ENCODE results near the gene CSMD2. TPM values are rescaled to one million over a fixed set of nuclear protein-coding genes. Genes with fewer than 3 reads are reported as not detected.

The CSMD2 gene
- total RNA-seq, 1 experiment from 2014 or later: 13.2 TPM

DNA sequence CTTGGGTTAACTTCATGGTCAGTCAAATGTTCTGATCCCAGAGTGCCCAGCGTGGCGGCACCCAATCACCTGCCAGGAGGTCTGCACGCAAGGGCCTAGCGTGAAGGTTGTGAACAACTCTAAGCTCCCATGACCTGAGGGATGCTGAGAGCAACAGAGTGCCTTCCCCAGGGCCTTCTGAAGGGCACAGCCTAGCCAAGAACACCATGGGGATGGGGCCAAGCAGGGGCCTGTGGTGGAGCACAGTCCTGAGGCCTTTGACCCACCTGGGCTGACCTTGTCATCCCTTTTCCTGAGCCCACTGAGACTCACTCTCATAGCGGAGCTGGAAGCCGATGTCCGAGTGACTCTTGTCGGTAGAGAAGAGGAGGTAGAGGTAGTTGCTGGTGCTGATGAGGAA lies 440.0 kb downstream of the CSMD2 start (continued):
- TF ChIP-seq ESRRA (CRISPR knock-in tag; IDR thresholded peaks at IDR 0.05; ENCODE audit: borderline replicate concordance): no peak
- TF ChIP-seq, protein P1, sequence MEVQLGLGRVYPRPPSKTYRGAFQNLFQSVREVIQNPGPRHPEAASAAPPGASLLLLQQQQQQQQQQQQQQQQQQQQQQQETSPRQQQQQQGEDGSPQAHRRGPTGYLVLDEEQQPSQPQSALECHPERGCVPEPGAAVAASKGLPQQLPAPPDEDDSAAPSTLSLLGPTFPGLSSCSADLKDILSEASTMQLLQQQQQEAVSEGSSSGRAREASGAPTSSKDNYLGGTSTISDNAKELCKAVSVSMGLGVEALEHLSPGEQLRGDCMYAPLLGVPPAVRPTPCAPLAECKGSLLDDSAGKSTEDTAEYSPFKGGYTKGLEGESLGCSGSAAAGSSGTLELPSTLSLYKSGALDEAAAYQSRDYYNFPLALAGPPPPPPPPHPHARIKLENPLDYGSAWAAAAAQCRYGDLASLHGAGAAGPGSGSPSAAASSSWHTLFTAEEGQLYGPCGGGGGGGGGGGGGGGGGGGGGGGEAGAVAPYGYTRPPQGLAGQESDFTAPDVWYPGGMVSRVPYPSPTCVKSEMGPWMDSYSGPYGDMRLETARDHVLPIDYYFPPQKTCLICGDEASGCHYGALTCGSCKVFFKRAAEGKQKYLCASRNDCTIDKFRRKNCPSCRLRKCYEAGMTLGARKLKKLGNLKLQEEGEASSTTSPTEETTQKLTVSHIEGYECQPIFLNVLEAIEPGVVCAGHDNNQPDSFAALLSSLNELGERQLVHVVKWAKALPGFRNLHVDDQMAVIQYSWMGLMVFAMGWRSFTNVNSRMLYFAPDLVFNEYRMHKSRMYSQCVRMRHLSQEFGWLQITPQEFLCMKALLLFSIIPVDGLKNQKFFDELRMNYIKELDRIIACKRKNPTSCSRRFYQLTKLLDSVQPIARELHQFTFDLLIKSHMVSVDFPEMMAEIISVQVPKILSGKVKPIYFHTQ (CRISPR knock-in tag; IDR thresholded peaks at IDR 0.05): no peak
- no peak for TF ChIP-seq SP1 (CRISPR knock-in tag; conservative IDR thresholded peaks at IDR 0.05)
- TF ChIP-seq TP53 (CRISPR knock-in tag; IDR thresholded peaks at IDR 0.05): no peak
- TF ChIP-seq, protein P2, sequence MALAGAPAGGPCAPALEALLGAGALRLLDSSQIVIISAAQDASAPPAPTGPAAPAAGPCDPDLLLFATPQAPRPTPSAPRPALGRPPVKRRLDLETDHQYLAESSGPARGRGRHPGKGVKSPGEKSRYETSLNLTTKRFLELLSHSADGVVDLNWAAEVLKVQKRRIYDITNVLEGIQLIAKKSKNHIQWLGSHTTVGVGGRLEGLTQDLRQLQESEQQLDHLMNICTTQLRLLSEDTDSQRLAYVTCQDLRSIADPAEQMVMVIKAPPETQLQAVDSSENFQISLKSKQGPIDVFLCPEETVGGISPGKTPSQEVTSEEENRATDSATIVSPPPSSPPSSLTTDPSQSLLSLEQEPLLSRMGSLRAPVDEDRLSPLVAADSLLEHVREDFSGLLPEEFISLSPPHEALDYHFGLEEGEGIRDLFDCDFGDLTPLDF (CRISPR knock-in tag; IDR thresholded peaks at IDR 0.05): no peak
- TF ChIP-seq ZNF317 (CRISPR knock-in tag; IDR thresholded peaks at IDR 0.05; ENCODE audit: borderline replicate concordance, low read depth): no peak

DNA sequence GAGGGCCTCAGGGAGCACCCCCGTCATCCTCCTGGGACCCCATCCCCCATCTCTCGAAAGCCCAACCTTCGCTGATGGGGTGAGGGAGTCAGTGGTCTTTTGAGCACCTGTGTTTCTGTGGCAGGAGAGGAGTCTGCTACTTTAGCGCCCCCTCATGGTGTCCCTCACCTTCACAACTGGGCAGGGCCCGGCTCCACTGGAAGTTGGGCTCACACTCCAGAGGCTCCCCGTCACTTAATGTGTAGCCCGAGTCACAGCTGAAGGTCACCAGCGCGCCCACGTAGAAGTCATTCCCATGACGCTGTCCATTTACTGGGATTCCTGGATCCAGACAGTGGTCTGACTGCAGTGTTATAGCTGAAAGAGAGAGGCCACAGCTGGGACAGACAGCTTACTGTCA lies 440.7 kb downstream of the CSMD2 start:
- ATAC-seq (peak; percentile 61), DNase-seq (ENCODE audit: low spot score) (peak; percentile 54)
- Mint-ChIP-seq H3K36me3 (peaks cover 22% of the 10 kb centered on the region), H3K9me3 (no peaks in the 10 kb centered on the region), H3K27ac (no peak overlapping the region), H3K4me1 (no peaks in the 10 kb centered on the region), H3K4me3 (no peak overlapping the region), H3K27me3 (ENCODE audit: low read depth) (no peaks in the 10 kb centered on the region)
- TF ChIP-seq HMGA2 (CRISPR knock-in tag; IDR thresholded peaks at IDR 0.05): no peak
- TF ChIP-seq, protein P3, sequence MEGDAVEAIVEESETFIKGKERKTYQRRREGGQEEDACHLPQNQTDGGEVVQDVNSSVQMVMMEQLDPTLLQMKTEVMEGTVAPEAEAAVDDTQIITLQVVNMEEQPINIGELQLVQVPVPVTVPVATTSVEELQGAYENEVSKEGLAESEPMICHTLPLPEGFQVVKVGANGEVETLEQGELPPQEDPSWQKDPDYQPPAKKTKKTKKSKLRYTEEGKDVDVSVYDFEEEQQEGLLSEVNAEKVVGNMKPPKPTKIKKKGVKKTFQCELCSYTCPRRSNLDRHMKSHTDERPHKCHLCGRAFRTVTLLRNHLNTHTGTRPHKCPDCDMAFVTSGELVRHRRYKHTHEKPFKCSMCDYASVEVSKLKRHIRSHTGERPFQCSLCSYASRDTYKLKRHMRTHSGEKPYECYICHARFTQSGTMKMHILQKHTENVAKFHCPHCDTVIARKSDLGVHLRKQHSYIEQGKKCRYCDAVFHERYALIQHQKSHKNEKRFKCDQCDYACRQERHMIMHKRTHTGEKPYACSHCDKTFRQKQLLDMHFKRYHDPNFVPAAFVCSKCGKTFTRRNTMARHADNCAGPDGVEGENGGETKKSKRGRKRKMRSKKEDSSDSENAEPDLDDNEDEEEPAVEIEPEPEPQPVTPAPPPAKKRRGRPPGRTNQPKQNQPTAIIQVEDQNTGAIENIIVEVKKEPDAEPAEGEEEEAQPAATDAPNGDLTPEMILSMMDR (IDR thresholded peaks at IDR 0.05): peak; percentile 33; the same call in 1 of the 2 replicates
- ChIA-PET CTCF (interaction anchor here (0.9 to 1.2 kb wide), 2 partner anchors 10 to 439 kb away, joined by 3 to 4 read pairs; no protein-coding TSS in a partner anchor), POLR2A (no interaction called here)

DNA sequence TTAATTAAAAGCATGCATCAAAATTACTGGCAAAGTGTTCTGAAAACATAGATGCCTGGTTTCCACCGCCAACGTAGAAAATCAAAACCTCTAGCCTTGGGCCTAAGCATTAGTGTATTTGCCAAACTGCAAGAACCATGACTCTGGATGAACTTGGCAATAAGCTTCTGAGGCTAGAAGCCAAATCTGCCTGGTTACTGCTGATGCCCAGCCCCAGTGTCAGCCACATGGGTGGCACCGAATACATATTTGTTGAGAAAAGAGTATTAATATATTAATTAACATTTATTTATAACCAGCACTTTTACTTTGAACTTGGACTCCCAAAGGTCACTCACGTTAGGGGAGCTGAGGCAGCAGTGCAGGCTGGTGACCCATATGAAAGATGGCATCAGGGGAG lies 441.8 kb downstream of the CSMD2 start:
- CTCF ChIA-PET: no interaction called here
- ATAC-seq: no peak
- peaks cover 22% of the 10 kb centered on the region for H3K36me3 Mint-ChIP-seq
- H3K4me1 Mint-ChIP-seq: no peaks in the 10 kb centered on the region
- no peak overlapping the region for H3K27ac Mint-ChIP-seq
- POLR2A ChIA-PET: no interaction called here
- H3K4me3 Mint-ChIP-seq: no peak overlapping the region
- H3K27me3 Mint-ChIP-seq (ENCODE audit: low read depth): no peaks in the 10 kb centered on the region
- no peak for DNase-seq (ENCODE audit: low spot score)
- H3K9me3 Mint-ChIP-seq: no peaks in the 10 kb centered on the region
- TF ChIP-seq RORB (CRISPR knock-in tag; IDR thresholded peaks at IDR 0.05): no peak
- TF ChIP-seq MXD4 (CRISPR knock-in tag; IDR thresholded peaks at IDR 0.05; ENCODE audit: borderline replicate concordance): no peak
- no peak for TF ChIP-seq GRHL2 (CRISPR knock-in tag; IDR thresholded peaks at IDR 0.05; ENCODE audit: insufficient replicate concordance, severe bottlenecking)
- TF ChIP-seq, protein P4, sequence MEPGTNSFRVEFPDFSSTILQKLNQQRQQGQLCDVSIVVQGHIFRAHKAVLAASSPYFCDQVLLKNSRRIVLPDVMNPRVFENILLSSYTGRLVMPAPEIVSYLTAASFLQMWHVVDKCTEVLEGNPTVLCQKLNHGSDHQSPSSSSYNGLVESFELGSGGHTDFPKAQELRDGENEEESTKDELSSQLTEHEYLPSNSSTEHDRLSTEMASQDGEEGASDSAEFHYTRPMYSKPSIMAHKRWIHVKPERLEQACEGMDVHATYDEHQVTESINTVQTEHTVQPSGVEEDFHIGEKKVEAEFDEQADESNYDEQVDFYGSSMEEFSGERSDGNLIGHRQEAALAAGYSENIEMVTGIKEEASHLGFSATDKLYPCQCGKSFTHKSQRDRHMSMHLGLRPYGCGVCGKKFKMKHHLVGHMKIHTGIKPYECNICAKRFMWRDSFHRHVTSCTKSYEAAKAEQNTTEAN (CRISPR knock-in tag; IDR thresholded peaks at IDR 0.05): no peak
- no peak for TF ChIP-seq ZNF416 (CRISPR knock-in tag; IDR thresholded peaks at IDR 0.05)
- no peak for TF ChIP-seq ZNF317 (CRISPR knock-in tag; IDR thresholded peaks at IDR 0.05; ENCODE audit: borderline replicate concordance, low read depth)
- TF ChIP-seq, protein P5, sequence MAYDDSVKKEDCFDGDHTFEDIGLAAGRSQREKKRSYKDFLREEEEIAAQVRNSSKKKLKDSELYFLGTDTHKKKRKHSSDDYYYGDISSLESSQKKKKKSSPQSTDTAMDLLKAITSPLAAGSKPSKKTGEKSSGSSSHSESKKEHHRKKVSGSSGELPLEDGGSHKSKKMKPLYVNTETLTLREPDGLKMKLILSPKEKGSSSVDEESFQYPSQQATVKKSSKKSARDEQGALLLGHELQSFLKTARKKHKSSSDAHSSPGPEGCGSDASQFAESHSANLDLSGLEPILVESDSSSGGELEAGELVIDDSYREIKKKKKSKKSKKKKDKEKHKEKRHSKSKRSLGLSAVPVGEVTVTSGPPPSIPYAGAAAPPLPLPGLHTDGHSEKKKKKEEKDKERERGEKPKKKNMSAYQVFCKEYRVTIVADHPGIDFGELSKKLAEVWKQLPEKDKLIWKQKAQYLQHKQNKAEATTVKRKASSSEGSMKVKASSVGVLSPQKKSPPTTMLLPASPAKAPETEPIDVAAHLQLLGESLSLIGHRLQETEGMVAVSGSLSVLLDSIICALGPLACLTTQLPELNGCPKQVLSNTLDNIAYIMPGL (CRISPR knock-in tag; IDR thresholded peaks at IDR 0.05): no peak
- TF ChIP-seq, protein P6, sequence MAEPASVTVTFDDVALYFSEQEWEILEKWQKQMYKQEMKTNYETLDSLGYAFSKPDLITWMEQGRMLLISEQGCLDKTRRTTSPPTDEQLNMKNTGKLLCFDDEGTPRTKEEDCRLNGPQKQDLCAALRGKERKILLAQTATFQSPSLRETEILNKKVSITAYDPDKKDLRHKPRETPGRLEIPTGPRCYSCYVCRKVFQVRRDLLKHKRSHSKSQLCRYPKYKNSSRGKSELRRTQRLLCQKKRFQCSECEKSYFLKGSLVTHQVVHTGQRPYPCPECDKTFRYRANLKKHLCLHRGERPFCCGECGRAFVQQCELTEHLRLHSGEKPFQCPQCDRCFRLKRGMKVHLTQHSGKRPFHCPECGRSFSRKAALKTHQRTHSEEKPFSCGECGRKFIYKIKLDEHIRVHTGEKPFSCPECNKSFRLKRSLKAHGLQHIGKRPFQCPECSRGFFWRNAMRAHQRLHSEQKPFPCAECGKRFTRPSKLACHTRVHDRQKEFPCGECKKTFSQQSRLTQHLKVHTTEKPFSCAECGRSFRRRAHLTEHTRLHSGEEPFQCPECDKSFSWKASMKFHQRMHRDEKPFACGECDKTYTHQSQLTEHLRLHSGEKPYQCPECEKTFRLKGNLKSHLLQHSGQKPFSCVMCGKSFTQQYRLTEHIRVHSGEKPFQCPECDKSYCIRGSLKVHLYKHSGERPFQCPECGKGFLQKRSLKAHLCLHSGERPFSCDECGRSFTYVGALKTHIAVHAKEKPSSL (CRISPR knock-in tag; conservative IDR thresholded peaks at IDR 0.05): no peak
- no peak for TF ChIP-seq PRRX2 (CRISPR knock-in tag; IDR thresholded peaks at IDR 0.05)
- TF ChIP-seq ZNF219 (CRISPR knock-in tag; IDR thresholded peaks at IDR 0.05; ENCODE audit: borderline replicate concordance): no peak
- TF ChIP-seq SOX15 (CRISPR knock-in tag; IDR thresholded peaks at IDR 0.05): no peak
- TF ChIP-seq, protein P7, sequence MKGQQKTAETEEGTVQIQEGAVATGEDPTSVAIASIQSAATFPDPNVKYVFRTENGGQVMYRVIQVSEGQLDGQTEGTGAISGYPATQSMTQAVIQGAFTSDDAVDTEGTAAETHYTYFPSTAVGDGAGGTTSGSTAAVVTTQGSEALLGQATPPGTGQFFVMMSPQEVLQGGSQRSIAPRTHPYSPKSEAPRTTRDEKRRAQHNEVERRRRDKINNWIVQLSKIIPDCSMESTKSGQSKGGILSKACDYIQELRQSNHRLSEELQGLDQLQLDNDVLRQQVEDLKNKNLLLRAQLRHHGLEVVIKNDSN (CRISPR knock-in tag; IDR thresholded peaks at IDR 0.05): no peak
- TF ChIP-seq NFATC4 (CRISPR knock-in tag; IDR thresholded peaks at IDR 0.05): no peak
- TF ChIP-seq, protein P8, sequence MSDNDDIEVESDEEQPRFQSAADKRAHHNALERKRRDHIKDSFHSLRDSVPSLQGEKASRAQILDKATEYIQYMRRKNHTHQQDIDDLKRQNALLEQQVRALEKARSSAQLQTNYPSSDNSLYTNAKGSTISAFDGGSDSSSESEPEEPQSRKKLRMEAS (CRISPR knock-in tag; IDR thresholded peaks at IDR 0.05): no peak
- TF ChIP-seq NR1H2 (CRISPR knock-in tag; IDR thresholded peaks at IDR 0.05): no peak
- TF ChIP-seq SP1 (CRISPR knock-in tag; conservative IDR thresholded peaks at IDR 0.05): no peak

Data from WTC11 (cell line).